Daoy (cell line): ENCODE measurements around the gene PPP3CA. TPM values are rescaled to one million over a fixed set of nuclear protein-coding genes. Genes with fewer than 3 reads are reported as not detected.

Experiments
- DNase-seq: peaks from one replicate; pipeline ENCODE4 v3.0.0-alpha.2; 2015; ENCODE audit warnings: low read depth
- total RNA-seq: library from RNA; depleted of rRNA; stranded (reverse); fragments of >200 nt; shearing (Covaris generic); gene quantifications from 2 replicates; pipeline ENCODE4 v1.2.3, GENCODE V29; 2014

The PPP3CA gene
- total RNA-seq, 1 experiment from 2014 or later, result 10.1 TPM

DNA sequence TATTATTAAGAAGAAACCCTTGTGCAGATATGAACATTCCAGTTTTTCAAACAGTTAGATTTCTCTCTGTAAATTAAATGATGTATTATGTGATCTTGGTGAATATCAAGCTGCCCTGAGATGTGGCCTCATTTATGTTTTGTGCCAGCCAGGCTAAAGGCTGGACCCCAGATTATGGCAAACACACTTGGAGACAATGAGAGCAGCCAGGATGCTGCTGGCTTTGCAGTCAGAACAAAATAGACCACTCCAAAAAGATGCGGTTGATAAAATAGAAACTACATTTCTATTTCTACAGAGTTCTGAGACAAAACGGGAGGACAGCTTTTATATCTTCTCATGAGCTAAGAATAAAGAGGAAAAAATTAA is 296.5 kb downstream of the PPP3CA start:
- DNase-seq, result no peak

DNA sequence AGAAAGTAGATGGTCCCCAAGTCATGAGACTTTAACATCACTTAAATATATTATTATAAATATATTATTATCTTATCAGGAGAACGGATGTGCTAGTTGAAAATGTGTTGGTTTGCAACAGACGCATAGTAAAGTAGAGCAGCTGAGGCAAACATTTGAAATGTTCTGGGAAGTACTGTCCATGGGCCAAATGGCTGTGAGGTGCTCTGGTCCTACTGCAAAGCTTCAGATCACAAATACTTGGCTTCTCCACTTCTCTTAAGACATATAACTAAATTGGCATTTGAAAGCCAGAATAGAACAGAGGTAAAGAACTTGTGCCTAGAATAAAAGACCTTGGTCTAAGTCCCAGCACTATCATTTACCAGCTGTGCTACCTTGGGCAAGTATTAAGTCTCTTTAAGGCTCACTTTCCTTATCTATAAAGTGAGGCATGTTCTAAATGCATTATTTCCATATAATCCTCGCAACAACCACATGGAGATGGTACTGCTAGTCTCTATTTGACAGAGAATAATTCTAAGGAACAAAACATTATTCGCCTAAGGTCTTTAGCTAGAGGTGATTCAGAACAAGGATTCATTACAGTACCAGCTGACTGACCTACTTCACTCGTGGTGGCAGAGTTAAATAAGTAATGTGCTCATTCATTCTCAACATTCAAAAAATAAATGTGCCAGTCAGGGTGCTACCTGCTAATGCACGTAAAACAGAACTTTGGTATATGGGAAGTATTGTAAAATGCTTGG is 297.1 kb downstream of the PPP3CA start:
- no peak for DNase-seq

DNA sequence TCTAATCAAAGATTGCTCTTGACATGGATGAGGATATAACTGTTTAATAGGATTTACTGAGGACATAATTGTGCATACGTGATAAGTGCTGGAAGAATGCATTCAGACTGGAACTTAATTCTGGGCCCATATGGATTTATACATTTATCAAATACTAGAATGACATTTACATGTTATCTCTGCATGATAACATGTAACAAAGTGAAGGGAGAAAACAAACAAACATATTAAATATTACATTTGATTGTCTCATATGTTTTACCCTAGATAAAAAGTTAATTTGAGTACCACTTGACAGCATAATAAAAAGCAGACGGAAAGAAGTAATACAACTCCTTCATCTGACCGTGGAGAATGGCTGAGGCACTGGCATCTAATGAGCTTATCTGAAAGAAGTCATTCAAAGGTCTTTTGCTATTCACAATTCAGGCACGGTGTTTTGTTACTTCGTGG is 297.8 kb downstream of the PPP3CA start:
- DNase-seq, result no peak

DNA sequence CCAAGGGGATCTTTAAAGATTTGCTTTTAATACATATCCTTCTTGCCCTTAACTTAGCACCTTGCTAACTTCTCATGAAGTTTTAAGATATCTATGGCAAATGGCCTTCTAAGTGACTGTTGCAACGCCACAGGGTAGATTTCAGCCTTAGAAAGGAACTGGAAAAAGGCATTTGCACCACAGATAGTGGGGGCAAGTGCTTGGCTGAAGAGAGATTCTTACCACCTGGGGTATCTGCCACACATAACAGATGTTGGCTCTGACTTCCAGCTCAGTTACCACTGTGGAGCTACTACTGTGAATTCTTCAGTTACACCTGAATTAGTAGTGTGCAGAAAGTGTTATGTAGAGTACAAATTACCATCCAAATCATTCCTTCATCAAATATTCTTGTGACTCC is 302.6 kb downstream of the PPP3CA start:
- no peak for DNase-seq

DNA sequence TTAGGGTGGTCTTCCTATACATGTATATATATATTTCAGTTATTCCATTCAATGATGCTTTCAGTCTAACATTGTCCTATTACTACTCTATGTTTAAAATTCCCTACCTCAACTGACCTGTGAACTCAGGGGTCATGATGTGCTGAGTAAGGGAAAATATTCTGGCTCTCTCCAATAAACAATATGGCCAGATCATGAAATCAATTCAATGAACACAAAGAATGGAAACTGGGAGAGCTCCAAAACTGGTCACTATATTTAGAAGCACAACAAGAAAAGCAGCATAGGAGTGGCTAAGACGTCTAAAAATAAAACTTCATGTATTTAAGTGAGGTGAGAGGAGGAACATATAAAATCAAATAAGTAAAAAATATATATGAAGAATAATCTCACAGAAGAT is 304.5 kb downstream of the PPP3CA start:
- no peak for DNase-seq

DNA sequence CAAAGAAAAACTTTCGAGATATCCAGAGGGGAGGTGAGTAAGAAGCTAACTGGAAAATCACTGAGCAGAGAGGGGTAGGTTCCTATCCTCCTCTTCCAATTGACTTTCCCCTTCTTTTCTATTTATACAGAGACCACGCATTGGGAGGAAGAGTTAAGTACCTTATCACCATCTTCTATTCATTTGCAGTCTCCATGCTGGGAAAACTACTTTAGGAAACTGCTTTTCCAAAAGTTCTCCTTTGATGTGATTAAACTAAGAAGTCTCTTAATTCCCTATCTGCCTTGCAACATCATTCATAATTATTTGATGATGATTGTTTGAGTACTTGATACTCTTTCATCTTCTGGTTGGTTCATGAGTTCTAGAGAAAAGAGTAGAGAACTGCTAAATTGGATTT is 306.6 kb downstream of the PPP3CA start:
- no peak for DNase-seq

DNA sequence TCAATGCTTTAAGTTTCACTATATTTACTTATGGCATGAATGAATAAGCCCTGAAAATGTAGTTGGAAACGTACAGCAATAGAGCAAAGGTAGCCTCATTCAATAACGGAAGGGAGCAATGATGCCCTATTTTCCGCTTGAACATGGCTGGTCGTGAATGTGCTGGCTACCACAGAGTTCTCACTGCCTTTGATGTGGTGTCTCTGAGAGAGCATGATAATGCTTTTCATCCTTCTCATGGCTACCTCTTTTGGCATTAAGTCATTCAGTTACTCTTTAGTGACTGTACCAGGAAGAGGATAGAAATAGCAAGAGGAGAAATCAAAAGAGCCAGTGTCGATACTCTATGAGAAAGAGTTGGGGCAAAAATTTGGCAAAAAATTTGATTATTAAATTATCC is 308.0 kb downstream of the PPP3CA start:
- no peak for DNase-seq

DNA sequence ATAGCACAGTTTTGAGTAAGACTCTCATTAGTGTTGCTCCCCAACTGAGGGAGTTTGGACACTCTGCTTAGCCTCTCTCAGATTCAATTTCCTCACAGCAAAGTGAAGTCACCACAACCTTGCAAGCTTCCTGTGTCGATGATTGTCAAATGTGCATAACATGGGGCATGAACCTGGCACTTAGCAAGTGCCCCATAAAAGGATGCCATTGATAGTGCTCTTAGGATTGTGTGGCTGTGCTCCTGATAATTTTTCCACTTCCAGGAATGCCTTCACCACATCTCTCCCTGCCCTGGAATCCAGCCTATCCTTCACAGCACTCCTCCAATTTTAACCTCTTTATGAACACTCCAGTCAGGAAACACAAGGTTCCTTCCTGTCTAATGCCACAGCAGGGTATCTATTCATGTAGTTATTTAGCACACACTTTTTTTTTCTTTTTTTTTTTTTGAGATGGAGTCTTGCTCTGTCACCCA is 309.4 kb downstream of the PPP3CA start:
- DNase-seq, result no peak

DNA sequence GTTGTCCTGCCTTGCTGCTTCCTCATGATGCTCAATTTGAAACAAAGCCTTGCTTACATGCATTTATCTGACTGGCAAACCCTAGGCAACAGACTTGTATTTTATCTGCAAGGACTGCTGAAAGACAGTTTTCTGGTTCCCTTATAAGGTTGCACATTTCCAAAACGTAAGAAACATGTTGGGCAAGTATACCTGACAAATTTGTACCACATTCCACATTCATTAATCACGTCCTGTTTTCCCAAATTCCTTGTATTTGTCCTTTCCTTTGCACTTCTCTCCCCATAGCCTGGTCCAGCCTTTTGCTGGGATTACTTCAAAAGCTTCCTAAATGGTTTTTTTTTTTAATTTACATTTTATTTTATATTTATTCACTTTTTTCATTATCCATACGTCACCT is 310.1 kb downstream of the PPP3CA start:
- DNase-seq, result no peak

DNA sequence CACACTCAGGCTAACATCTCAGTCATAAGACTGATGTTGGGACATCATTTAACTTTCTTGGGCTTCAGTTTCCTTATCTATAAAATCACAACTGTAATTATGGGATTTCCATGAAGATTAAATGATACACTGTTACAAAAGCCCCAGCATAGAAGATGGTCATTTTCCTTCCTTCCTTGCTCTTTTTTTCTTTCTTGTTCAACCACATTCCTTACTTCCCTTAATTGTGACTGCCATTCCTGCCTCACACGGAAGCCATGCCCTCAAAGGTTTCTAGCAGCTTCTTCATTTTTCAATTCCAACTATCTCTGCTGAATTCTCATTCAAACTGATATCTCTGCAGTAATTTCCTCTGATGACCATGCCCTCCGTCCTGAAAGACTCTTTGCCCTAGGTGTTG is 311.8 kb downstream of the PPP3CA start:
- no peak for DNase-seq

DNA sequence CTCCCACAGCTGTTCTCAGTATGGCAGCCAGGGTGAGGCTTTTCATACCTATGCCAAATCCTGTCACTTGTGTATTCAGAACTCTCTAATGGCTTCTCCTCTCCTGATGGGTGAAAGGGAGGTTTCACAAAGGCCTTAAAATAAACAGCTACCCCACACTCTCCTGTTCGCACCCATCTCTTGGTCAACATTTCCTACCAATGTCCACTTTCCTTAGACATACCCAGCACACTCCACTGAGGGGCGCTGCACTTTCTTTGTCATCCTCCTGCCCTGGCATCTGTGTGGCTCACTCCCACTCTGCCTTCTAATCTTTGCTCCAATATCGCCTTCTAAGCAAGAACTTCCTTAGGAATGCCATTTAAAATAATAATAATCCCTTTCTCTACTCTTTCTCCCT is 313.3 kb downstream of the PPP3CA start:
- DNase-seq, result no peak

DNA sequence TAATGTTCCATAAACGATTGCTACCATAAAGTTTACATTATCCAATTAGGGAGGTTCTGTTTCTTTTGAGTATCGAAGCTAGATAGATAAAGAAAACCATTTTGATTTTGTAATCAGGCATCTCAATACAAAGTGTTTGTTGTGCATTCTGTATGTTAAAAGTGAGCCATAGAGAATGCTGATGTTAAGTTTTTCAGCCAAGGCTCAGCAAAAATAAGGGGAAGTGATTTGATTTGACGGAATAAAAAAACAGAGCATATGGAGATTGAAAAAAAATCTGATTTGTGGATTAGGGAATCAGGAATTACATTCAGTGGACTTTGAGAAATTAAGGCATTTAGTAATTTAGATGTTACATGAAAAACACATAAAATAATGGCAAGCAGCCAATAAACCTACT is 314.8 kb downstream of the PPP3CA start:
- DNase-seq, result no peak

DNA sequence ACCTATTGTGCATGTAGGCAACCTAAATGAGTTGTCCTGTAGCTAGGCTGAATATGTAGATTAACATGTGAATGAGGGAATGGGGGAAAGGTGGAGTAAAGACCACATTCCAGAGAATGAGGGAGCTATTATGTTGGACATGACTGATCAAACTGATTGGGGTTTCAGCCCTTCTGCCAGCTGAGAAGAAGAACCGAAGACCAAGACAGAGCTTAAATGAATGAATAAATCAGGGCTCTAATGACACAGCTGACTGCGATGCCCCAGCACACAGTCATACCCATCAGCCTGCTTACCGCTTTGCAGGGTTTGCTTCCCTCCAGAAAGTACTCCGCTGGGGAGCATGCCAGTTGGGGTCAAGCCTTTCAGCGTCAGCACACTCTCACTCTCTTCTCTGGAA is 315.4 kb downstream of the PPP3CA start:
- DNase-seq, result no peak

DNA sequence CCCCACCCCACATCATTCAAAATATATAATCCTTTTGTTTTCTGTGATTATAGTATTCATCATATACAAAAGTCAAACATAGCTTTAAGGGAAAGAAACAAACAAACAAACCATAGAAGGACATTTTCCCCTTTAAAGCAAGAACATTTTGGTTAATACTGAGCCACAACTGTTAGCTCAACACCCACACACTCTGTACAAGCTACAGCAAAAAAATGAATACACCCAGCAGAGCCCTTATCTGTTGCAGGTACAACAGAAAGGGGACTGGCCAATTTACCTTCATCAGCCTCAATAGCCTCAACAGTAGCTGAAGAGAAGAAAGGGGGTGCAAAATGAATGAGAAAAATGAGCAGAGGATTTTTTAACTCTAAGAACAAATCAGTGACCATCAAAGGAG is 318.4 kb downstream of the PPP3CA start:
- no peak for DNase-seq

DNA sequence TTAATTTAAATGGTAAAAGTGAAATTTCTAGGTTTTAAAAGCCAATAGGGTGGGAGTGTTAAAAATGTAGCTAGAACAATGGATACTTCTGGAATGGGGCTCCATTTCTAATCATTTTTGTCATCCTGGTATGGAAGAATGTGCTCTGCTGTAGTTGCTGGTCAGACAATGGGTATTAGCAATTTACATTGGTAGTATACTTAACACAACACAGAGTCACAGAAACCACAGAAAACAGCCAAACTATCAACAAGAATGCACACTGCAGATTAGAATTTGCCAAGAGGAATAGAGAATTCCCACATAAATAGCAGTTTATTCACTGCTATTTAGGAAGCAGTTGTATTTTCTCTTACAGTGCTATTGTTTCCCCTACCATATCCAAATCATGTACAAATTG is 319.6 kb downstream of the PPP3CA start:
- DNase-seq, result no peak

DNA sequence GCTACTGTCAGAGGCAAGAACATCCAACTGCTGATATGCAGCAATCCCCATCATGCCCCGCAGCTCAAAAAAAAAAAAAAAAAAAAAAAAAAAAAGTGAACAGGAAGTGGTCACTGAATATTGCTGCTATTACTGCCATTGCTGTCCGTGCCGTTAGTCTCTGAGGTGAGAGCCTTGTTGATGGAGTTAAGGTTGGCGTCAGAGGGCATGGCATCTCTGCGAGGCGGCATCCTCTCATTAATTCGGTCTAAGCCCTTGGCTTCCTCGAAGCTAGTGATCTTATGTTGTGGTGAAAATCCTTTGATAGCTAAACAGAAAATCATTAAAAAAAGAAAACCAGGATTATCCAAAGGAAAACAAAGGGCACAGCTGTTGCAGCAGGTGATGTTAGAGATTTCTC is 321.6 kb downstream of the PPP3CA start:
- DNase-seq, result no peak

DNA sequence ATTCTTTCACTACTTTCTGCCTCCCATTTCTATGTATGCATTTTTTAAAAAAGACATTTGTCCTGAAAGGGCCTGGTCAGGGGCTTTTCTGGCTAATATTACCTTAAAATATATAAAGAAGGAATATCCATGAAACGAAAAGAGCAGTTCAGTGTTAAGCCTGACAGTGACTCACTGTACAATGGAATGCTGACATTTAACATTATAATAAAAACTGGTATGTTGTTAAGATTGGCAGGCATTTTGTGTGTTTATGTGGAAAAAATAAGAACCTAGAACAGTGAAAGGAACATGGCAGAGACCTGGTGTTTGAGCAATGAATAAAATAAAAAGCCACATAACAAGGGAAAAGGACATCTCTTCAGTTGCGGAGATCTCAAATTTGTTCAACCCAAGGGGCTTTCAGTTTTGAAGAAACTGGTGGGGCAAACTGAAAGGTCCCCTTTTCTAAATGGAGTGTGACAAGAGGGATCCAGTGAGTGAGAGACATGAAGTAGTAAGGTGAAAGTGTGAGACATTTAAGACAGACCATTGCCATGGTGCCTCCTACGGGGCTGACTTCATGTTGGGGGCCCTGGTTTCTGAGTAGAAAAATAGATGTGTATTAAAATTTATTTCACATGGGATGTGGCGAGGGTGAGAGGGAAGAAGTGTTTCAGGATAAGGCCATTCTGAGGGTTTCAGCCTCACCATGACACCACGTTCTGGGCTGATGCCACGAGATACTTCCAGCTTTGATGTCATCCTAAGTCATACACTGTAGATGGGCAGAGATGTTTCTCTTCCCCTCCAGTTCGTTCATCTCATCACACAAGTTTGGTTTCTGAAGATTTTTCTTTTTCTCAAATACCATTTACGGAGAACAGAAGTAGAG is 324.9 kb downstream of the PPP3CA start:
- DNase-seq, result no peak

DNA sequence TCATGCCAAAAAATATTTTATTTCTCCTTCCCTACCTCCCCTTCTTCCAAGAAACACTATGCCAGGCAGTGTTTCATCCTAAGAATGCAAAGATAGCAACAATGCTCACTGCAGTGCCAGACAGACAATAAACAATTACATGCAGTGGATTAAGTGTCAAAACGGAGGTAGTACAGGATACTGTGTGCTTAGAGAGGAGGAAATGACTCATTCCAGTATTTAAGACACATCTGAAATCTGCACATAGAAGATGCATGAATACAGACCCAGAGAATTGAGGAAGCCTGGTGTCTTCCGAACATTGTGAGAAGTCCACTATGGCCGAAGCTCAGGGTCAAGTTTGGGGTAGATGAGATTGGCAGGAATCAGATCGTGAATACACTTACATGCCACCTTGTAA is 326.4 kb downstream of the PPP3CA start:
- DNase-seq, result peak; percentile 15

DNA sequence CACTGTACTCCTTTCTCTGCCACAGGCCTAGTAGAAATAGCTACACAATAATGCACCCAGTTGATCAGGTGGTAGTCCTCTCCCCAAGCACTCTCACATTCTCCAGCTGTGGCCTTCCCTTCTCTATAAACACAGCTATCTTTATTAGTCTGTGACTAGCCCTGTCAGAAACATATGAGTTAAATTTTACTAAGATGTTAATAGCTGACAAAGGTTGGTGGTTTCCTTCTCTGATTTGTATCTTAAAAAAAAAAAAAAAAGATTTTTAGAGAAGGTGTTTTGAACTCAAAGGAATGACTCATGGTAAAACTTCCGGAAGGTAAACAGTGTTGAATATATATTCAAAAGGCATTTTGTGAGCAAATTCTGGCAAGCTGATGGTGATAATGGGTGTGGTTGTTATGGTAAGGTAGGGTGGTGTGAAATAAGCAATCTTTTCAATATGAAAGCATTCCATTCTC is 327.4 kb downstream of the PPP3CA start:
- DNase-seq, result no peak

DNA sequence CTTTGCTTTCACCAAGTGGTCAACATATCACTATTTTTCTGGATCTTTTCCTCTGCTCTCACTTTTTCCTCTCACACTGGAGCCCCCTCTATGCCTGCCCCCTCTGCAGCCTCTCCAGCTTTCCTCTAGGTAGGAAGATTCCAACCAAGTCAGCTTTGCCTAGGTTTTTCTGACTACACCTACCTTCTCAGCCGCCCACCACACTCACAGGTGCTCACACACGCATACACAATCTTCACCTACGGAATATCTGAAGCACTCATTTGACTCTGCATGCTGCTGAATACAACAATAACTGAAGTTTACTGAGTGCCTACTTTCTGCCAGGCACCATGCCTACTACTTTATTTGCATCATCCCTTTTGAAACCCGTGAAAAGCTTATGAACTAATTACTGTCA is 328.0 kb downstream of the PPP3CA start:
- no peak for DNase-seq

DNA sequence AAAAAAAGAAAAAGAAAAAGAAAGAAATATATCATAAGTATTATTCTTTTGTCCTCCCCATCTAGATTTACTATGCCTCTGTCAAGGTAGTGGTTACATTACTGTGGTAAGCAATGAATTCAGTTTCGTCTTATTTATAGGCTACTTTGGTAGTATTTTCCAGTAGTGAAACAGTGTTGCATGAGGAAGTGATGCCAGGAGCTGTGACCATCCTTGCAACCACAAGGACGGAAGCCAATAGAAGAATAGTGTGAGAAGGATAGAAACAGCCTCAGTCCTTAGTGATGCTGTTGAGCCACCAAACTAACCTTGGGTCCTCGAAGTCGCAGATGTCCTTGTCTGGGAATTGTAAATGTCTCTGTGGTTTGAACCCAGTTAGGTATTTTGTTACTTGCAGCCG is 328.5 kb downstream of the PPP3CA start:
- DNase-seq, result no peak

DNA sequence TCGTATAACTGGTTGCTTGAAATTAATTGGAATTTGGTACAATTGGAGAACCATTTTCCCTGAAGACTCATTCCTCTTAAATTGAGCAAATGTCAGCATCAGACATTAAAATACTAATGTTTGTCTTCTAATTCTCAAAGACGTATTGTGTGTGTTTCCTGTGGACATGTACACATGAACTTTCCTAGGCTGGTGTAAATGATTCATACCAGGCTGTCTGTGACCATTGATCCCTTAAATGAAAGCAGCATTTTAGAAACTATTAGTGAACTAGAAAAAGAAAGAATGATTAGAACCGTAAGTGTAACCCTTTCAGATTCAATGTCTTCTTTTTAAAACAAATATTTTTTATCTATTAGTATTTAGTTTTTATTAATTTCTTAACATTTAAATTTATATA is 332.9 kb downstream of the PPP3CA start:
- no peak for DNase-seq

DNA sequence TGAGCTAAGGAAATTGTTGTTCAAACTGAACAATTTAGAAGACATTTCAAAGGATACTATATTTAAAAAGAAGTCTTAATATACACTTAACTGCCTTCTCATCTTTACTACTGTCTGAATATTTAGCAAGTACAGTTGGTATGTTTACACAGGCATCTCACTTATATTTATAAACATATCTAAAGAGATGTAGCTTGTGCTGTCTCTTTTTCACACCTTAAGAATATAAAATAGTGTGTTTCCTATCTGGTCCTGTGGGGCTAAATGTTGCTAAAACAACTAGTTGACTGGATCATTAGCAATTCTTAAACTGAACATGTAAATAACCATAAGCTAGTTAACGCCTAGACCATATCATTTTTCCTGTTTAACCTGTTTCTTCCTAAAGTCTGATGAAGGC is 336.3 kb downstream of the PPP3CA start:
- DNase-seq, result no peak
